IPS-18c (cell line): ENCODE data around the gene FAM53B.

ENCODE experiments used
- H3K4me3 ChIP-seq: 2 replicates; pipeline ENCODE4 v1.7.0; 2013; ENCODE audit warnings: low read depth, mild to moderate bottlenecking, low read length, moderate library complexity; ENCODE audit not compliant: insufficient read depth
- H3K9me3 ChIP-seq: one replicate; pipeline ENCODE4 v1.6.1; 2013; ENCODE audit warnings: mild to moderate bottlenecking, low read length, moderate library complexity; ENCODE audit not compliant: control insufficient read depth, insufficient read depth

The FAM53B gene

GRCh38 chr10:124694481-124695220 is 49.5 kb downstream of the FAM53B start:
- Histone ChIP-seq H3K9me3 (no peaks in the 10 kb centered on the region), H3K4me3 (no peak overlapping the region)

- Histone ChIP-seq H3K9me3 (no peaks in the 10 kb centered on the region), H3K4me3 (no peak overlapping the region)
Measured at GRCh38 chr10:124693801-124694416, 50.3 kb downstream of the FAM53B start.

- H3K9me3 ChIP-seq, result no peaks in the 10 kb centered on the region
- no peak overlapping the region for H3K4me3 ChIP-seq
Measured at GRCh38 chr10:124693396-124693795, 50.8 kb downstream of the FAM53B start.

- Histone ChIP-seq H3K4me3 (no peak overlapping the region), H3K9me3 (no peaks in the 10 kb centered on the region)
Measured at GRCh38 chr10:124692100-124692446, 52.1 kb downstream of the FAM53B start.

GRCh38 chr10:124691421-124692099 is 52.6 kb downstream of the FAM53B start:
- no peak overlapping the region for H3K4me3 ChIP-seq
- no peaks in the 10 kb centered on the region for H3K9me3 ChIP-seq

GRCh38 chr10:124691002-124691401 is 53.2 kb downstream of the FAM53B start:
- no peaks in the 10 kb centered on the region for H3K9me3 ChIP-seq
- H3K4me3 ChIP-seq, result no peak overlapping the region

- H3K4me3 ChIP-seq, result no peak overlapping the region
- no peaks in the 10 kb centered on the region for H3K9me3 ChIP-seq
Measured at GRCh38 chr10:124689911-124690498, 54.2 kb downstream of the FAM53B start.

- Histone ChIP-seq H3K4me3 (no peak overlapping the region), H3K9me3 (no peaks in the 10 kb centered on the region)
Measured at GRCh38 chr10:124688889-124689670, 55.1 kb downstream of the FAM53B start.

- Histone ChIP-seq H3K9me3 (no peaks in the 10 kb centered on the region), H3K4me3 (no peak overlapping the region)
Measured at GRCh38 chr10:124688386-124688785, 55.8 kb downstream of the FAM53B start.

GRCh38 chr10:124686707-124687376 is 57.3 kb downstream of the FAM53B start:
- H3K4me3 ChIP-seq, result no peak overlapping the region
- no peaks in the 10 kb centered on the region for H3K9me3 ChIP-seq

GRCh38 chr10:124685261-124685660 is 58.9 kb downstream of the FAM53B start:
- H3K9me3 ChIP-seq, result no peaks in the 10 kb centered on the region
- H3K4me3 ChIP-seq, result no peak overlapping the region

- Histone ChIP-seq H3K4me3 (no peak overlapping the region), H3K9me3 (no peaks in the 10 kb centered on the region)
Measured at GRCh38 chr10:124683814-124684213, 60.4 kb downstream of the FAM53B start.

- no peak overlapping the region for H3K4me3 ChIP-seq
Measured at GRCh38 chr10:124681626-124682552, 62.3 kb downstream of the FAM53B start.

GRCh38 chr10:124681091-124681490 is 63.1 kb downstream of the FAM53B start:
- H3K4me3 ChIP-seq, result no peak overlapping the region

More at GRCh38 chr10:124681626-124682552, 62.3 kb downstream of the FAM53B start:
- H3K9me3 ChIP-seq, result no peaks in the 10 kb centered on the region

GRCh38 chr10:124680675-124681074 is 63.5 kb downstream of the FAM53B start:
- Histone ChIP-seq H3K9me3 (no peaks in the 10 kb centered on the region), H3K4me3 (no peak overlapping the region)

More at GRCh38 chr10:124681091-124681490, 63.1 kb downstream of the FAM53B start:
- no peaks in the 10 kb centered on the region for H3K9me3 ChIP-seq

GRCh38 chr10:124679401-124679800 is 64.8 kb downstream of the FAM53B start:
- no peaks in the 10 kb centered on the region for H3K9me3 ChIP-seq

More at GRCh38 chr10:124679401-124679800, 64.8 kb downstream of the FAM53B start:
- H3K4me3 ChIP-seq, result no peak overlapping the region
